Esophagus muscularis mucosa (tissue), 4 donors: ENCODE data around the gene TM9SF3. TPM values are rescaled to one million over a fixed set of nuclear protein-coding genes. Genes with fewer than 3 reads are reported as not detected.

Experiments used
- DNase-seq: peaks from one replicate; pipeline ENCODE4 v3.0.0-alpha.2; 2017; ENCODE audit errors: extremely low spot score
- H3K27ac ChIP-seq, 4 donors: fragments of 200-600 bp; sonication (generic); replicated peaks in 1 of 4; 1 replicate in 3 of 4; 2 replicates in 1 of 4; pipeline ENCODE4 v1.5.1; 2016 to 2019; ENCODE audit warnings: mild to moderate bottlenecking in 1 of 4
- H3K27me3 ChIP-seq, 4 donors: fragments of 200-600 bp; sonication (generic); one replicate each; pipeline versions ENCODE4 v1.5.1 to v1.6.0; 2016 to 2019
- H3K36me3 ChIP-seq, 4 donors: fragments of 200-600 bp; sonication (generic); one replicate each; pipeline ENCODE4 v1.5.1; 2016 to 2019
- H3K4me1 ChIP-seq, 4 donors: fragments of 200-600 bp; sonication (generic); one replicate each; pipeline ENCODE4 v1.5.1; 2016 to 2019
- H3K4me3 ChIP-seq, 4 donors: fragments of 200-600 bp; sonication (generic); 1 replicate in 2 of 4; 2 replicates in 2 of 4; pipeline ENCODE4 v1.5.1; 2016 to 2019; ENCODE audit warnings: mild to moderate bottlenecking in 4 of 4, moderate library complexity in 1 of 4
- H3K9me3 ChIP-seq, 4 donors: fragments of 200-600 bp; sonication (generic); 1 replicate in 3 of 4; 2 replicates in 1 of 4; pipeline ENCODE4 v1.5.1; 2016 to 2019
- CTCF ChIP-seq, 3 experiments: fragments of 200-600 bp in 2 of 3; fragments of 450-650 bp in 1 of 3; sonication (generic) in 2 of 3; IDR thresholded peaks; one replicate each; pipeline ENCODE4 v1.5.1; 2017 to 2019; ENCODE audit warnings: antibody characterized with exemption in 3 of 3, mild to moderate bottlenecking in 2 of 3, moderate library complexity in 1 of 3
- EP300 ChIP-seq: sonication (generic); formaldehyde crosslinking; IDR thresholded peaks from one replicate; pipeline ENCODE4 v1.6.1; 2017; ENCODE audit warnings: antibody characterized with exemption
- POLR2A ChIP-seq: fragments of 450-650 bp; IDR thresholded peaks from one replicate; pipeline ENCODE4 v1.6.1; 2017; ENCODE audit warnings: antibody characterized with exemption, moderate library complexity, mild to moderate bottlenecking, low read depth
- POLR2AphosphoS5 ChIP-seq, 2 donors: sonication (generic); formaldehyde crosslinking; IDR thresholded peaks; one replicate each; pipeline ENCODE4 v1.6.1; 2017; ENCODE audit warnings: antibody characterized with exemption in 2 of 2
- WGBS: methylation state at CpG from one replicate; pipeline ENCODE4 v1.1.5; 2018; 5-methylcytosine and 5-hydroxymethylcytosine counted together
- intact Hi-C: fragments of 100-400 bp; cut with DNase I; formaldehyde crosslinking; loops from one replicate; pipeline ENCODE4 v1.15.1; 2023
- total RNA-seq, 4 donors: library from RNA; depleted of rRNA; stranded (reverse); fragments of >200 nt; gene quantifications; one replicate each; pipeline versions ENCODE4 v1.1.0 to v1.2.1, GENCODE V29; 2016

The TM9SF3 gene
- total RNA-seq, 4 donors from 2014 or later, result 72.0 to 110 (median 90.5) TPM

GRCh38 chr10:96505150-96506136 lies 81.4 kb downstream of the TM9SF3 start:
- Histone ChIP-seq H3K4me3 (no peak overlapping the region), H3K27ac (no peak overlapping the region), H3K9me3 (no peaks in the 10 kb centered on the region), H3K27me3 (no peaks in the 10 kb centered on the region), H3K36me3 (no peaks in the 10 kb centered on the region), H3K4me1 (no peaks in the 10 kb centered on the region)
- TF ChIP-seq CTCF (IDR thresholded peaks at IDR 0.05), result no peak
- TF ChIP-seq EP300, result no peak
- no peak for TF ChIP-seq POLR2AphosphoS5 (IDR thresholded peaks at IDR 0.05)
- no peak for TF ChIP-seq POLR2A
- DNase-seq, result no peak
- intact Hi-C loops, result no loop called here
- 82% methylated on average over 11 of the region's 12 CpGs for WGBS

DNA sequence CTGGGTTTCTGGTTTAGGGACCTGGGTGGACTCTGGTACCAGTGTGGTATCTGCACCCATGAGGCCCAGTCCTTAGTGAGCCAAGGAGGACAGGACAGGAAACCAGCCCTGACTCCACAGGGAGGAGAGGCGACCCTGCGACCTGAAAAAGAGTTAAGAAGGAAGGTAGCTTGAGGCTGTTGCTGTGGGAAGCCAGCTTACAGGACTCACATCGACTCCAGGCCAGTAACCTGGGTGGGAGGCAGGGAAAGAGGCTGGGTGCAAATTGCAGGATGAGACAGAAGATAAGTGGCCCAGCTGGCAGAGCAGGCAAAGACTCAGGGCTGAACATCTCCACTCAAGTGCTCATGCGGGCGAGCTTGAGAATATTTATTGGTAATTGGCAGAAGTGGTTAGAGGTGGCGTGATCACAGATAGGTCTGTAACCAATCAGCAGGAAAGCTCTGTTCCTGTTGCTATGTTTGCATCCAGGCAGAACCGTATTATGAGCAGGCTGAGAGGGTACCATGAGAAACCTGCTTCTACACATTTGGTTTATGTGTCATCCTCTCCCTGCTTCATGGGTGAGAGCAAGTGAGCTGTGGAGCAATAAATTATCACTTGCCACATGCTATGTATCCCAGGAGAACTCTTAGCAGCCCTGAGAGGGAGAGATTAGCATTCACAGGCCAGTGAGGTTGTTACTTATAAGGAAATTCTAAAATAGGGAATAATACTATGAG lies 84.1 kb downstream of the TM9SF3 start:
- WGBS, result 94% methylated on average over 7 of the region's 7 CpGs
- Histone ChIP-seq H3K27me3 (no peaks in the 10 kb centered on the region), H3K36me3 (no peaks in the 10 kb centered on the region), H3K27ac (no peak overlapping the region), H3K4me1 (no peaks in the 10 kb centered on the region), H3K4me3 (no peak overlapping the region), H3K9me3 (no peaks in the 10 kb centered on the region)
- peak; percentile 64 for DNase-seq
- TF ChIP-seq POLR2AphosphoS5 (IDR thresholded peaks at IDR 0.05) (no peak), CTCF (IDR thresholded peaks at IDR 0.05) (no peak), EP300 (no peak), POLR2A (no peak)
- intact Hi-C loops, result no loop called here

GRCh38 chr10:96501985-96502384 lies 84.8 kb downstream of the TM9SF3 start:
- H3K27me3 ChIP-seq, result no peaks in the 10 kb centered on the region
- no peaks in the 10 kb centered on the region for H3K9me3 ChIP-seq
- TF ChIP-seq POLR2A (no peak), CTCF (IDR thresholded peaks at IDR 0.05) (no peak)
- H3K36me3 ChIP-seq, result no peaks in the 10 kb centered on the region
- intact Hi-C loops, result no loop called here
- WGBS, result 79% methylated on average over 4 of the region's 4 CpGs
- no peaks in the 10 kb centered on the region for H3K4me1 ChIP-seq
- no peak overlapping the region for H3K27ac ChIP-seq
- DNase-seq, result peak; percentile 91
- H3K4me3 ChIP-seq, result no peak overlapping the region

- DNase-seq, result no peak
- H3K27ac ChIP-seq, result no peak overlapping the region
- peaks cover 0 to 6% (median 0%) of the 10 kb centered on the region in 4 donors for H3K27me3 ChIP-seq
- H3K36me3 ChIP-seq, result no peaks in the 10 kb centered on the region
- H3K9me3 ChIP-seq, result no peaks in the 10 kb centered on the region
- H3K4me1 ChIP-seq, result no peaks in the 10 kb centered on the region
- 89% methylated on average over 6 of the region's 7 CpGs for WGBS
- intact Hi-C loops, result no loop called here
- H3K4me3 ChIP-seq, result no peak overlapping the region
- no peak for TF ChIP-seq POLR2A
- TF ChIP-seq EP300, result no peak
- no peak for TF ChIP-seq POLR2AphosphoS5 (IDR thresholded peaks at IDR 0.05)
- TF ChIP-seq CTCF (IDR thresholded peaks at IDR 0.05), result no peak
Observed at GRCh38 chr10:96500519-96500918, 86.3 kb downstream of the TM9SF3 start.
